AG04450 (cell line): Measurements from ENCODE around the gene RPS15. TPM values are rescaled to one million over a fixed set of nuclear protein-coding genes. Genes with fewer than 3 reads are reported as not detected.

Experiments used
- CTCF ChIA-PET: fragments of 300-600, 350-600 bp; formaldehyde crosslinking; extraction: SDS; loops from one replicate; lab custom pipeline; 2022; ENCODE audit warnings: antibody characterized with exemption, inconsistent platforms; lab: Charles Lee
- POLR2A ChIA-PET: fragments of 350-600 bp; formaldehyde crosslinking; extraction: SDS; loops from one replicate; lab custom pipeline; 2021; ENCODE audit warnings: antibody characterized with exemption, inconsistent platforms; lab: Yijun Ruan, JAX
- DNase-seq: peaks from one replicate; pipeline ENCODE4 v3.0.0-alpha.2; 2011; ENCODE audit warnings: low read depth, low spot score
- H3K27ac ChIP-seq: one replicate; pipeline ENCODE4 v1.5.1; 2012; ENCODE audit warnings: low read depth, low read length, control low read depth
- H3K27me3 ChIP-seq: one replicate; pipeline ENCODE4 v1.6.0; 2012; ENCODE audit warnings: low read length; ENCODE audit not compliant: control insufficient read depth, insufficient read depth
- H3K4me3 ChIP-seq: 2 replicates; pipeline ENCODE4 v1.5.1; 2011; ENCODE audit warnings: mild to moderate bottlenecking, low read depth, low read length, control low read depth
- H3K9me3 ChIP-seq: 2 replicates; pipeline ENCODE4 v1.5.1; 2012; ENCODE audit warnings: low read length; ENCODE audit not compliant: control insufficient read depth, insufficient read depth
- CTCF ChIP-seq: IDR thresholded peaks from 2 replicates; pipeline ENCODE4 v1.5.1; 2011; ENCODE audit warnings: low read depth, low read length, control low read depth, inconsistent platforms
- polyA plus RNA-seq: library from polyadenylated mRNA; depleted of rRNA; stranded (reverse); fragments of >200 nt; gene quantifications from 2 replicates; pipeline ENCODE4 v1.2.3, GENCODE V29; 2011

Gene RPS15
- polyA plus RNA-seq, 1 experiment: 596 TPM

- no peak for DNase-seq
- no peak overlapping the region for H3K4me3 ChIP-seq
- no peaks in the 10 kb centered on the region for H3K27me3 ChIP-seq
- CTCF ChIA-PET: no interaction called here
- H3K27ac ChIP-seq: no peak overlapping the region
- TF ChIP-seq CTCF: no peak
- no peaks in the 10 kb centered on the region; the same call in 1 of the 2 replicates for H3K9me3 ChIP-seq
- POLR2A ChIA-PET: interaction anchor here (0.6 kb wide), 2 partner anchors 34 to 152 kb away, joined by 3 read pairs; partner anchors contain the start of gene CIRBP
Observed at GRCh38 chr19:1420590-1420989, 17.6 kb upstream of the RPS15 start.

- no peaks in the 10 kb centered on the region for H3K27me3 ChIP-seq
- H3K9me3 ChIP-seq: no peaks in the 10 kb centered on the region; the same call in 1 of the 2 replicates
- no peak overlapping the region for H3K27ac ChIP-seq
- no peak overlapping the region for H3K4me3 ChIP-seq
- CTCF ChIA-PET: no interaction called here
- no peak for TF ChIP-seq CTCF
- POLR2A ChIA-PET: interaction anchor here (0.6 kb wide), 2 partner anchors 34 to 152 kb away, joined by 3 read pairs; partner anchors contain the start of gene CIRBP
- DNase-seq: no peak
Observed at GRCh38 chr19:1421218-1421957, 16.8 kb upstream of the RPS15 start.

- ChIA-PET CTCF (no interaction called here), POLR2A (no interaction called here)
- DNase-seq: no peak
- H3K9me3 ChIP-seq: no peaks in the 10 kb centered on the region; the same call in 1 of the 2 replicates
- no peak overlapping the region for H3K4me3 ChIP-seq
- no peak overlapping the region for H3K27ac ChIP-seq
- H3K27me3 ChIP-seq: no peaks in the 10 kb centered on the region
- TF ChIP-seq CTCF: no peak
Observed at GRCh38 chr19:1421958-1422305, 16.3 kb upstream of the RPS15 start.

- Histone ChIP-seq H3K4me3 (no peak overlapping the region), H3K9me3 (no peaks in the 10 kb centered on the region; the same call in 1 of the 2 replicates), H3K27ac (no peak overlapping the region), H3K27me3 (no peaks in the 10 kb centered on the region)
- ChIA-PET CTCF (no interaction called here), POLR2A (no interaction called here)
- TF ChIP-seq CTCF: no peak
- no peak for DNase-seq
Observed at GRCh38 chr19:1422360-1422759, 15.8 kb upstream of the RPS15 start.

GRCh38 chr19:1422943-1423342 is 15.3 kb upstream of the RPS15 start:
- no peak overlapping the region for H3K4me3 ChIP-seq
- no peak for DNase-seq
- H3K27ac ChIP-seq: no peak overlapping the region
- CTCF ChIA-PET: no interaction called here
- TF ChIP-seq CTCF: no peak
- H3K27me3 ChIP-seq: no peaks in the 10 kb centered on the region
- no peaks in the 10 kb centered on the region; the same call in 1 of the 2 replicates for H3K9me3 ChIP-seq
- POLR2A ChIA-PET: no interaction called here
